ENCODE data around the gene DEPDC4.
"Not testable (repeated sequence)": the region's sequence is repeated elsewhere in the genome, so short reads cannot be mapped to it uniquely, and the experiment has no call there.

The DEPDC4 gene

GRCh38 chr12:100266835-100267602 is at the start of gene DEPDC4, which contains the start of gene SCYL2:
Gene DEPDC4, minus strand, starts transcription at chr12:100267079. Its CDS starts 3 bp downstream, at chr12:100267076.
Gene SCYL2, plus strand, starts transcription at chr12:100267177. Its CDS starts 15,794 bp downstream, at chr12:100282971.
- DNase-seq (ENCODE audit: low read depth in 1 of 2, low spot score in 1 of 2): peak; percentile 75 to 100
- no peak for TF ChIP-seq JUND (IDR thresholded peaks at IDR 0.05; ENCODE audit: low read depth)
- in situ Hi-C loops (cut with HindIII; ENCODE audit: low pct_unique_long_range_greater_than_20kb, low sequenced_read_pairs): no loop called here

- no peak for DNase-seq (ENCODE audit: low read depth in 1 of 2, low spot score in 1 of 2)
- TF ChIP-seq JUND (IDR thresholded peaks at IDR 0.05; ENCODE audit: low read depth): no peak
- in situ Hi-C loops (cut with HindIII; ENCODE audit: low pct_unique_long_range_greater_than_20kb, low sequenced_read_pairs): no loop called here
These were observed 44.4 kb upstream of the DEPDC4 start for GRCh38 chr12:100311317-100311716.

DNA sequence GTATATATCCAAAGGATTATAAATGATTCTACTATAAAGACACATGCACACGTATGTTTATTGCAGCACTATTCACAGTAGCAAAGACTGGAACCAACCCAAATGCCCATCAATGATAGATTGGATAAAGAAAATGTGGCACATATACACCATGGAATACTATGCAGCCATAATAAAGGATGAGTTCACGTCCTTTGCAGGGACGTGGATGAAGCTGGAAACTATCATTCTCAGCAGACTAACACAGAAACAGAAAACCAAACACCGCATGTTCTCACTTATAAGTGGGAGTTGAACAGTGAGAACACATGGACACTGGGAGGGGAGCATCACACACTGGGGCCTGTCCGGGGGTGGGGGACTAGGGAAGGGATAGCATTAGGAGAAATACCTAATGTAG is 41.3 kb upstream of the DEPDC4 start:
- DNase-seq (ENCODE audit: low read depth in 1 of 2, low spot score in 1 of 2); in situ Hi-C loops (cut with HindIII; ENCODE audit: low pct_unique_long_range_greater_than_20kb, low sequenced_read_pairs): not testable (repeated sequence)

DNA sequence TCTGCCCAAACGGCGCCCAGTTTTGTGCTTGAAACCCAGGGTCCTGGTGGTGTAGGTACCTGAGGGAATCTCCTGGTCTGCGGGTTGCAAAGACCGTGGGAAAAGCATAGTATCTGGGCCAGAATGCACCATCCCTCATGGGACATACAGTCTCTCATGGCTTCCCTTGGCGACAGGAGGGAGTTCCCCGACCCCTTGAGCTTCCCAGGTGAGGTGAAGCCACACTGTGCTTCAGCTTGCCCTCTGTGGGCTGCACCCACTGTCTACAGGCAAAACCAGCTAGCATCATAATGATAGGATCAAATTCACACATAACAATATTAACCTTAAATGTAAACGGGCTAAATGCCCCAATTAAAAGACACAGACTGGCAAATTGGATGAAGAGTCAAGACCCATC is 37.5 kb upstream of the DEPDC4 start:
- in situ Hi-C loops (cut with HindIII; ENCODE audit: low pct_unique_long_range_greater_than_20kb, low sequenced_read_pairs); DNase-seq (ENCODE audit: low read depth in 1 of 2, low spot score in 1 of 2): not testable (repeated sequence)

- TF ChIP-seq JUND (IDR thresholded peaks at IDR 0.05; ENCODE audit: low read depth): no peak
- in situ Hi-C loops (cut with HindIII; ENCODE audit: low pct_unique_long_range_greater_than_20kb, low sequenced_read_pairs): no loop called here
- no peak for DNase-seq (ENCODE audit: low read depth in 1 of 2, low spot score in 1 of 2)
These were observed 37.0 kb upstream of the DEPDC4 start for GRCh38 chr12:100303831-100304230.

DNA sequence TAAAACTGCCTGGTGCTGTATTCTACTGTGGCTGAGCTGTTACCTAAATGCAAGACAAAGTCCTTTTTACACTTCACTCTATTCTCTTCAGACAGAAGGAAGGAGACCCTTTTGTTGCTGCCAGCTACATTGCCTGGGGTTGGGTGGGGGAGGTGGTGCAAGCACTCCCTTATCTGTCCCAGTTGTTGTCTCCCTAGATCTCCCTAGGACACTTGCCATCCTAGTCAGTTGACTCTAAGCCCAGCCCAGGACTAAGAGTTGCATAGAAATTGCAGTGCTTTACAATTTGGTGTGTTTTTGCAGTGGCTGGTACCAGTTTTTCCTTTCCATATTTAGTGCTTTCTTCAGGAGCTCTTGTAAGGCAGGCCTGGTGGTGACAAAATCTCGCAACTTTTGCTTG is 35.2 kb upstream of the DEPDC4 start:
- no peak for TF ChIP-seq JUND (IDR thresholded peaks at IDR 0.05; ENCODE audit: low read depth)

DNA sequence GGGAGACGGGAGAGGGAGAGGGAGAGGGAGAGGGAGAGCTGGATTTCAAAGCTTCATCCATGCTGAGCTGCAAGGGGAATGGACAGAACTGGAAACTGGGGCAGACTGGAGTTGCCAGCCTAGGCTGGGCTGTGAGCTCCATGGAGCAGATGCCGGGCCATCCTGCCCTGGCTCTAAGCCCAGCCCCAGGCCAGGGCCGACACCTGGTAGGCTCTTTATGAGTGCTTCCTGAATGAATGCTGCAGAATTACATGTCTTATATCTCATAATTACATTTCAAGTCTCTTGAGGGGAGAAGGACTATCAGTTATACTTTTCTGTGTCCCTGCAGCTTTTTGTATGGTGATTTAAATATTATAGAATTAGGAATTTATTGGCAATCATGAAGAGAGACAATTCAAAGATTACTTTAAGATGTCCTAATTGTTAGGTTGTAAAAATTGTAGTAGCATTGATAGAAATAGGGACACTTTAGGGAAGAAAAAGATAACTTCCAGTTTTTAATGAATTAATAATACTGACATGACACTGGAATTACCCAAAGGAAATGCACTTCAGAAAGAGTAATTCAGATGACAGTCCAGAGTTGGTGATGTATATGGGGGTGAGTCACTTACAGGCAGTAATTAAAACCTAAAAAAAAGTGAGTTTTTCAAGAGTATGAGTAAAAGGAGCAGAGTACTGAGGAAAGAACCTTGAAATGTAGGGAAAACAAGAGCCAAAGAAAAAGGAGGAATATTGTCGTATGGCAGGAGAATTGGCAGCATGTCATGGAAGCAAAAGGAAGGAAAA is 29.1 kb upstream of the DEPDC4 start:
- in situ Hi-C loops (cut with HindIII; ENCODE audit: low pct_unique_long_range_greater_than_20kb, low sequenced_read_pairs): no loop called here
- TF ChIP-seq JUND (IDR thresholded peaks at IDR 0.05; ENCODE audit: low read depth): no peak
- no peak for DNase-seq (ENCODE audit: low read depth in 1 of 2, low spot score in 1 of 2)

More for the DNA sequence above, 35.2 kb upstream of the DEPDC4 start:
- in situ Hi-C loops (cut with HindIII; ENCODE audit: low pct_unique_long_range_greater_than_20kb, low sequenced_read_pairs): no loop called here
- no peak for DNase-seq (ENCODE audit: low read depth in 1 of 2, low spot score in 1 of 2)

DNA sequence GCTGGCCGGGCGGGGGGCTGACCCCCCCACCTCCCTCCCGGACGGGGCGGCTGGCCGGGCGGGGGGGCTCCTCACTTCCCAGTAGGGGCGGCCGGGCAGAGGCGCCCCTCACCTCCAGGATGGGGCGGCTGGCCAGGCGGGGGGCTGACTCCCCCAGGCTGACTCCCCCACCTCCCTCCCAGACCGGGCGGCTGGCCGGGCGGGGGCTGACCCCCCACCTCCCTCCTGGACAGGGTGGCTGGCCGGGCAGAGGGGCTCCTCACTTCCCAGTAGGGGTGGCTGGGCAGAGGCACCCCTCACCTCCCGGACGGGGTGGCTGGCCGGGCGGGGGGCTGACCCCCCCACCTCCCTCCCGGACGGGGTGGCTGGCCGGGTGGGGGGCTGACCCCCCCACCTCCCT is 27.5 kb upstream of the DEPDC4 start:
- in situ Hi-C loops (cut with HindIII; ENCODE audit: low pct_unique_long_range_greater_than_20kb, low sequenced_read_pairs); DNase-seq (ENCODE audit: low read depth in 1 of 2, low spot score in 1 of 2): not testable (repeated sequence)

DNA sequence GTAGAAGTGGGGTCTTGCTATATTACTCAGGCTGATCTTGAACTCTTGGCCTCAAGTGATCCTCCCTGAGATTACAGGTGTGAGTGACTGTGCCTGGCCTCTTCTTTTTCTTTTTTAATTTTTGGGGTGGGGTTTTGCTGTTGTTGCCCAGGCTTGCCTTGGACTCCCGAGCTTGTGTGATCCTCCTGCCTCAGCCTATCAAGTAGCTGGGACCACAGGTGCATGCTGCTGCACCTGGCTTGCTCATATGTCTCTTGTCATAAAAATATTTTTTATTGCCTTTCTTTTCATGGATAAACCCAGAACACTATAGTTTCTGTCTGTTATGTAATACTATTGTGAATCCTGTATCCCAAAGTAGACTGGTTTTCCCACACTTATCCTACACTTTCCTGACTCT is 26.1 kb upstream of the DEPDC4 start:
- in situ Hi-C loops (cut with HindIII; ENCODE audit: low pct_unique_long_range_greater_than_20kb, low sequenced_read_pairs): no loop called here
- no peak for TF ChIP-seq JUND (IDR thresholded peaks at IDR 0.05; ENCODE audit: low read depth)
- no peak for DNase-seq (ENCODE audit: low read depth in 1 of 2, low spot score in 1 of 2)

DNA sequence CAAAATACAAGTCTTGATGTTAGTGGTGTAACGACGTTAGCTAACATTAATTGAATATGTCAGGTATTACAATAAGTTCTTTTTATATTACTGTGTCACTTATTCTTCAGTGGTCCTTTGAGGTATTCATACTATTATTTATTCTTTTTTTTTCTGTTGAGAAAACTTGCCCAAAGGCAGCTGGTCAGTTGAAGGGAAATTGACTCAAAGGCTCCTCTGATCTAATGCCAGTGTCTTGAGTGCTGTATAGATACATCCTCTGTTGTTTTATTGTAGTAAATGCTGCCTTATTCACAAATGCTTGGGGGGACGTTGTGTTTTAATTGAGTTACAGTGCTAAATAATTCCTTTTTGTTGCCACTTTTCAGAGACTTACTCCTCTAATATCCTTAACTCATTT is 23.1 kb upstream of the DEPDC4 start:
- in situ Hi-C loops (cut with HindIII; ENCODE audit: low pct_unique_long_range_greater_than_20kb, low sequenced_read_pairs): no loop called here

DNA sequence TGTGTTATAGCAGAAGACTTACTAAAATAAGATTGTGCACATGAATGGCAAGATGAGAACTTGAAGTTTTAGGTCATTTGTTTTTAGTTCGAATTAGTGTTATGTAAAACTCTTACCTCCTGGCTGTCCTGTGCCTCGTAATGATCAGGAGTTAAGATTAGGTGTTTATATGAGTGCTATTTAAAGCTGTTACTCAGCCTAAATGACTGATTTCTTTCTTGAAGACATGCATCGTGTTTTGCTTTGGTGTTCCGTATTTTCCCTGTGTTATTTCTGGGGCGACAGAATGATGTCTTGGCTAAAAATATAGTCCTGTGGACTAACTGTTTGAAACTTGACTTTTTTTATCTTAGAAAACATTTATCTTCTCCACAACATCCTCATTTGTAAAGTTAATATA is 22.2 kb upstream of the DEPDC4 start:
- TF ChIP-seq JUND (IDR thresholded peaks at IDR 0.05; ENCODE audit: low read depth): no peak
- no peak for DNase-seq (ENCODE audit: low read depth in 1 of 2, low spot score in 1 of 2)
- in situ Hi-C loops (cut with HindIII; ENCODE audit: low pct_unique_long_range_greater_than_20kb, low sequenced_read_pairs): no loop called here

More for the DNA sequence above, 23.1 kb upstream of the DEPDC4 start:
- no peak for TF ChIP-seq JUND (IDR thresholded peaks at IDR 0.05; ENCODE audit: low read depth)
- no peak for DNase-seq (ENCODE audit: low read depth in 1 of 2, low spot score in 1 of 2)

DNA sequence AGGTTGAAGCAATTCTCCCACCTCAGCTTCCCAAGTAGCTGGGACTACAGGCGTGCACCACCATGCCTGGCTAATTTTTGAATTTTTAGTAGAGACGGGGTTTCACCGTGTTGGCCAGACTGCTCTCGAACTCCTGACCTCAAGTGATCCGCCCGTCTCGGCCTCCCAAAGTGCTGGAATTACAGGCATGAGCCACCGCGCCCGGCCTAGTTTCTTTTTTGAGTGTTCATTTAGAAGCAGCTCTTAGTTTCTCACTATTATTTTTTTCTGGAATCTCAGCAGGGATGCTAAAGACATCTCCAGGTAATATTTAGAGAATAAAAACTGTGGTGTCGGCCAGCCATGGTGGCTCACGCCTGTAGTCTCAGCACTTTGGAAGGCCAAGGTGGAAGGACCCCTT is 17.7 kb upstream of the DEPDC4 start:
- DNase-seq (ENCODE audit: low read depth in 1 of 2, low spot score in 1 of 2); in situ Hi-C loops (cut with HindIII; ENCODE audit: low pct_unique_long_range_greater_than_20kb, low sequenced_read_pairs): not testable (repeated sequence)

GRCh38 chr12:100279607-100280244 is 12.8 kb upstream of the DEPDC4 start:
- DNase-seq (ENCODE audit: low read depth in 1 of 2, low spot score in 1 of 2): peak; percentile 33 to 67
- TF ChIP-seq JUND (IDR thresholded peaks at IDR 0.05; ENCODE audit: low read depth): no peak
- in situ Hi-C loops (cut with HindIII; ENCODE audit: low pct_unique_long_range_greater_than_20kb, low sequenced_read_pairs): no loop called here
